Lower leg skin (tissue), 3 donors: ENCODE results near the gene VAV2.

Experiments used
- CTCF ChIP-seq, 3 donors: fragments of 450-650 bp; IDR thresholded peaks; one replicate each; pipeline ENCODE4 v1.5.1; 2016; ENCODE audit warnings: antibody characterized with exemption in 3 of 3, mild to moderate bottlenecking in 3 of 3, moderate library complexity in 2 of 3
- POLR2A ChIP-seq, 2 donors: fragments of 450-650 bp; IDR thresholded peaks; one replicate each; pipeline ENCODE4 v1.6.1; 2016 to 2017; ENCODE audit warnings: antibody characterized with exemption in 2 of 2, mild to moderate bottlenecking in 1 of 2, moderate library complexity in 1 of 2

DNA sequence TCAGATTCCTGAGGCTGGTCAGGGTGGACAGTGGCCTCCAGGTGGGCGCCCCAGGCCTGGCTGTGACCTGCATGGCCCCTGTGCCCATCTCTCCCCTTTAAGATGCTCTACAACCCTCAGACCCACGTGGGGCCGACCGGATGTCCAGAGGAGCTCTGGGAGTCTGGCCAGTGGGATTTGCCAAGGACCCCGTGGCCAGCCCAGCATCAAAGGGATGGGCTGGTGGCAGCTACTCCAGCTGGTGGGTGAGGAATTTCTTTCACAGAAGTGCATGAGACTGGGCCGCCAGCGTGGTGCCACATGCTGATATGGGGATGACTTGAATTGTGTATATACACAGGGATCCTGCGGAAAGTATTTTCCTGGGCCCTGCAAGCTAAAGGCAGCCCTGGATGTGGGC is 159.2 kb downstream of the VAV2 start:
- TF ChIP-seq POLR2A (IDR thresholded peaks at IDR 0.05) (no peak), CTCF (IDR thresholded peaks at IDR 0.05) (no peak)
